IMR-90 (cell line): ENCODE results near the gene CHRNA1. TPM values are rescaled to one million over a fixed set of nuclear protein-coding genes. Genes with fewer than 3 reads are reported as not detected.
"Not testable (repeated sequence)": the region's sequence is repeated elsewhere in the genome, so short reads cannot be mapped to it uniquely, and the experiment has no call there.

Source experiments
- ATAC-seq: fragments of 200-7000 bp; cut with Tn5 transposase; 2 replicates; pipeline ENCODE4 v1.9.1; 2020; ENCODE audit warnings: low read depth, mild to moderate bottlenecking, moderate library complexity
- BruUV-seq: library from RNA; stranded (reverse); fragments of 400-500 nt; replicated peaks from 2 replicates; lab custom pipeline; 2021; lab: Mats Ljungman, UMichigan
- CTCF ChIA-PET: fragments of 300-600 bp; formaldehyde crosslinking; extraction: SDS; loops from one replicate; lab custom pipeline; 2021; ENCODE audit warnings: antibody characterized with exemption; lab: Yijun Ruan, JAX
- POLR2A ChIA-PET: fragments of 300-600 bp; sonication (Branson Sonifier 250); formaldehyde crosslinking; loops from one replicate; lab custom pipeline; 2022; ENCODE audit warnings: antibody characterized with exemption; ENCODE audit not compliant: unreplicated experiment; lab: Charles Lee
- DNase-seq: peaks from one replicate; pipeline ENCODE4 v3.0.0; 2013
- H2AFZ ChIP-seq: replicated peaks from 2 replicates; pipeline ENCODE3; 2013; ENCODE audit warnings: low read length, mild to moderate bottlenecking; ENCODE audit not compliant: poor library complexity
- H2AK5ac ChIP-seq: 2 replicates; pipeline ENCODE4 v1.6.1; 2013; ENCODE audit warnings: low read depth, low read length, inconsistent platforms
- H2AK9ac ChIP-seq: replicated peaks from 2 replicates; pipeline ENCODE3; 2013; ENCODE audit warnings: mild to moderate bottlenecking, low read depth, low read length, moderate library complexity; ENCODE audit not compliant: poor library complexity
- H2BK120ac ChIP-seq: 2 replicates; pipeline ENCODE4 v1.6.1; 2013; ENCODE audit warnings: low read depth, low read length, inconsistent platforms
- H2BK15ac ChIP-seq: 3 replicates; pipeline ENCODE4 v1.6.1; 2013; ENCODE audit warnings: low read depth, low read length, inconsistent platforms
- H2BK20ac ChIP-seq: 2 replicates; pipeline ENCODE4 v1.6.1; 2013; ENCODE audit warnings: low read depth, mild to moderate bottlenecking, inconsistent platforms, low read length, moderate library complexity
- H2BK5ac ChIP-seq: 2 replicates; pipeline ENCODE4 v1.6.1; 2013; ENCODE audit warnings: mild to moderate bottlenecking, low read depth, low read length, inconsistent platforms; ENCODE audit not compliant: poor library complexity, severe bottlenecking
- H3K14ac ChIP-seq: replicated peaks from 2 replicates; pipeline ENCODE4 v1.6.1; 2013; ENCODE audit warnings: low read depth, low read length, inconsistent platforms
- H3K18ac ChIP-seq: 2 replicates; pipeline ENCODE4 v1.6.1; 2013; ENCODE audit warnings: low read depth, low read length, control low read depth
- H3K23ac ChIP-seq: 2 replicates; pipeline ENCODE4 v1.6.1; 2013; ENCODE audit warnings: low read depth, low read length, inconsistent platforms
- H3K27ac ChIP-seq: 2 replicates; pipeline ENCODE4 v1.5.1; 2013; ENCODE audit warnings: mild to moderate bottlenecking, control low read depth, low read length; ENCODE audit not compliant: insufficient read depth
- H3K27me3 ChIP-seq: 2 replicates; pipeline ENCODE4 v1.6.1; 2013; ENCODE audit warnings: low read length; ENCODE audit not compliant: control insufficient read depth, insufficient read depth
- H3K36me3 ChIP-seq: 2 replicates; pipeline ENCODE4 v1.6.1; 2013; ENCODE audit warnings: low read length, mixed read lengths; ENCODE audit not compliant: control insufficient read depth, insufficient read depth
- H3K4ac ChIP-seq: 2 replicates; pipeline ENCODE4 v1.6.1; 2013; ENCODE audit warnings: low read depth, low read length, inconsistent platforms
- H3K4me1 ChIP-seq: 2 replicates; pipeline ENCODE4 v1.6.1; 2013; ENCODE audit warnings: low read length, mixed read lengths; ENCODE audit not compliant: control insufficient read depth, insufficient read depth
- H3K4me2 ChIP-seq: 2 replicates; pipeline ENCODE4 v1.6.1; 2013; ENCODE audit warnings: low read depth, mild to moderate bottlenecking, control low read depth, low read length, moderate library complexity
- H3K4me3 ChIP-seq: 2 replicates; pipeline ENCODE4 v1.5.1; 2013; ENCODE audit warnings: low read depth, mild to moderate bottlenecking, control low read depth, low read length, moderate library complexity; ENCODE audit not compliant: insufficient read depth
- H3K56ac ChIP-seq: 2 replicates; pipeline ENCODE4 v1.6.1; 2013; ENCODE audit warnings: low read length, inconsistent platforms; ENCODE audit not compliant: insufficient read depth; ENCODE audit errors: extremely low read depth
- H3K79me1 ChIP-seq, 2 experiments: 2 replicates each; pipeline ENCODE4 v1.6.1; 2013; ENCODE audit warnings: low read length in 2 of 2, inconsistent platforms in 1 of 2, low read depth in 1 of 2
- H3K9ac ChIP-seq: 2 replicates; pipeline ENCODE4 v1.6.1; 2013; ENCODE audit warnings: low read depth, low read length, control low read depth
- H3K9me1 ChIP-seq: 2 replicates; pipeline ENCODE4 v1.6.1; 2013; ENCODE audit warnings: low read length, inconsistent platforms; ENCODE audit not compliant: insufficient read depth
- H3K9me3 ChIP-seq: 2 replicates; pipeline ENCODE4 v1.6.1; 2013; ENCODE audit warnings: low read length; ENCODE audit not compliant: control insufficient read depth, insufficient read depth
- H4K20me1 ChIP-seq: 2 replicates; pipeline ENCODE4 v1.6.1; 2013; ENCODE audit warnings: low read length, inconsistent platforms; ENCODE audit not compliant: insufficient read depth
- H4K5ac ChIP-seq: 2 replicates; pipeline ENCODE4 v1.6.1; 2013; ENCODE audit warnings: mild to moderate bottlenecking, low read depth, low read length, control low read depth
- H4K8ac ChIP-seq, 2 experiments: 2 replicates each; pipeline ENCODE4 v1.6.1; 2013; ENCODE audit warnings: low read depth in 2 of 2, low read length in 2 of 2, control low read depth in 1 of 2, inconsistent platforms in 1 of 2
- H4K91ac ChIP-seq: 2 replicates; pipeline ENCODE4 v1.6.1; 2013; ENCODE audit warnings: low read depth, low read length, inconsistent platforms; ENCODE audit not compliant: insufficient read depth
- WGBS, 2 experiments: methylation state at CpG; one replicate each; pipeline versions ENCODE4 v1.1.5 to v1.1.7; 2013; ENCODE audit warnings: missing lambda C conversion rate in 2 of 2; ENCODE audit not compliant: insufficient read length in 1 of 2; ENCODE audit errors: extremely low coverage in 2 of 2; 5-methylcytosine and 5-hydroxymethylcytosine counted together
- dilution Hi-C: fragments of 300-500 bp; cut with HindIII; formaldehyde crosslinking; loops from one replicate; pipeline ENCODE4 v1.14.3; 2018; ENCODE audit warnings: low sequenced_read_pairs; ENCODE audit not compliant: unreplicated experiment
- in situ Hi-C: fragments of 300-500 bp; cut with MboI; formaldehyde crosslinking; loops from 3 replicates; pipeline ENCODE4 v1.14.3; 2019; ENCODE audit warnings: low sequenced_read_pairs, inconsistent platforms, mixed read lengths
- intact Hi-C: fragments of 100-400 bp; cut with micrococcal nuclease; formaldehyde crosslinking; loops from 2 replicates; pipeline ENCODE4 v1.10.0; 2022
- polyA plus RNA-seq, 3 experiments: library from polyadenylated mRNA; depleted of rRNA; stranded (reverse); fragments of >200 nt; gene quantifications; 2 replicates each; pipeline ENCODE4 v1.2.3, GENCODE V29; 2012; ENCODE audit warnings: low replicate concordance in 1 of 3
- total RNA-seq: library from RNA; depleted of rRNA; stranded (reverse); fragments of >200 nt; gene quantifications from 2 replicates; pipeline ENCODE4 v1.2.3, GENCODE V29; 2012

Gene CHRNA1
- total and polyA plus RNA-seq, 2 of the 4 experiments (the other 2 are of a cell fraction), result 0.75 to 0.90 TPM

- DNase-seq, H3K56ac ChIP-seq, H2BK20ac ChIP-seq, H3K18ac ChIP-seq, H2AK5ac ChIP-seq, H2BK120ac ChIP-seq, H3K27me3 ChIP-seq, H2BK5ac ChIP-seq, H3K14ac ChIP-seq, H3K9me1 ChIP-seq, H3K4ac ChIP-seq, H3K4me1 ChIP-seq, H4K20me1 ChIP-seq, H3K4me3 ChIP-seq, ATAC-seq, H3K23ac ChIP-seq, H4K8ac ChIP-seq, H2AFZ ChIP-seq, H3K36me3 ChIP-seq, H3K79me1 ChIP-seq, H3K4me2 ChIP-seq, H3K9ac ChIP-seq, H4K91ac ChIP-seq, dilution Hi-C loops, POLR2A ChIA-PET, H2BK15ac ChIP-seq, H3K9me3 ChIP-seq, BruUV-seq, H3K27ac ChIP-seq, H4K5ac ChIP-seq, in situ Hi-C loops, H2AK9ac ChIP-seq: not testable (repeated sequence)
- intact Hi-C loops, result loop anchor here (2.0 to 10.0 kb wide), 2 partner anchors 45 to 1385 kb away; partner anchors contain the start of genes HOXD12 and HOXD13
- 95% methylated on average over 12 of the region's 32 CpGs; no CpG with 5 or more reads in 1 of the 2 experiments for WGBS, 2 experiments
- CTCF ChIA-PET, result interaction anchor here (1.4 kb wide), 1 partner anchor 10 kb away, joined by 7 read pairs; no protein-coding TSS in a partner anchor
Observed at GRCh38 chr2:174709416-174710004, 54.8 kb downstream of the CHRNA1 start.
